ENCODE data around the gene SLC14A1.
A peak's percentile ranks its signal among the peaks of the same experiment; 100 is the strongest.
"Not testable (repeated sequence)": the region's sequence is repeated elsewhere in the genome, so short reads cannot be mapped to it uniquely, and the experiment has no call there.

The SLC14A1 gene

DNA sequence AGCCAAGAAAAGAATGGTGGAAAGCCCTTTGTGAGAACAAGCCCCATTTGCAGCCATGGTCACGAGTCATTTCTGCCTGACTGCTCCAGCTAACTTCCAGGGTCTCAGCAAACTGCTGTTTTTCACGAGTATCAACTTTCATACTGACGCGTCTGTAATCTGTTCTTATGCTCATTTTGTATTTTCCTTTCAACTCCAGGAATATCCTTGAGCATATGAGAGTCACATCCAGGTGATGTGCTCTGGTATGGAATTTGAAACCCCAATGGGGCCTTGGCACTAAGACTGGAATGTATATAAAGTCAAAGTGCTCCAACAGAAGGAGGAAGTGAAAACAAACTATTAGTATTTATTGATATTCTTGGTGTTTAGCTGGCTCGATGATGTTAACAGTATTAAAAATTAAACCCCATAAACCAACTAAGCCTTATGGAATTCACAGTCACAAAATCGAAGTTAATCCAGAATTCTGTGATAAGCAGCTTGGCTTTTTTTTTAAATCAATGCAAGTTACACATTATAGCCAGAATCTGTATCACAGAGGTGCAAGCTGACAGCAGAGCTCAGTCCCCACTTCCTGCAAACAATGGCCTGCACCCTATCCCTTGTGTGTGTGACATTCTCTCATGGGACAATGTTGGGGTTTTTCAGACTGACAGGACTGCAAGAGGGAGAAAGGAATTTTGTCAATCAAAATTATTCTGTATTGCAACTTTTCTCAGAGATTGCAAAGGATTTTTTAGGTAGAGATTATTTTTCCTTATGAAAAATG, 26.1 kb downstream of the SLC14A1 start:
- Mint-ChIP-seq H3K9me3 (no peaks in the 10 kb centered on the region), H3K27ac (peak overlapping the region in 1 of 3 experiments; percentile 45), H3K27me3 (ENCODE audit: low read depth) (peaks cover 10% of the 10 kb centered on the region), H3K4me3 (no peak overlapping the region), H3K36me3 (ENCODE audit: low read depth) (peaks cover 4% of the 10 kb centered on the region), H3K4me1 (peaks cover 15% of the 10 kb centered on the region)
- no peak for TF ChIP-seq CTCF (IDR thresholded peaks at IDR 0.05; ENCODE audit: unreplicated experiment in 3 of 3)

DNA sequence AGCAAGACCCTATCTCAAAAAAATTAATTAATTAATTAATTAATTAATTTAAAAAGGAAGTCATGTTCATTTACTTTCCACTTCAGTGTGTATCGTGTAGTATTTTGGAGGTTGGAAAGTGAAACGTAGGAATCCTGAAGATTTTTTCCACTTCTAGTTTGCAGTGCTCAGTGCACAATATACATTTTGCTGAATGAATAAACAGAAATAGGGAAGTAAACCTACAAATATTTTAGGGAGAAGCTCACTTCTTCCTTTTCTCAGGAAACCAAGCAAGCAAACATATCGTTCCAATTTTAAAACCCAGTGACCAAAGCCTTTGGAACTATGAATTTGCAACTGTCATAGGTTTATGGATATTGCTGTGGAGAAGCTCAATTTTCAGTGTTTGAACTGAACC, 27.8 kb downstream of the SLC14A1 start:
- Mint-ChIP-seq H3K36me3 (ENCODE audit: low read depth) (peaks cover 4% of the 10 kb centered on the region), H3K4me1 (peaks cover 23% of the 10 kb centered on the region), H3K9me3 (no peaks in the 10 kb centered on the region), H3K27me3 (ENCODE audit: low read depth) (peaks cover 11% of the 10 kb centered on the region), H3K27ac (no peak overlapping the region), H3K4me3 (no peak overlapping the region)
- no peak for TF ChIP-seq CTCF (IDR thresholded peaks at IDR 0.05; ENCODE audit: unreplicated experiment in 3 of 3)

DNA sequence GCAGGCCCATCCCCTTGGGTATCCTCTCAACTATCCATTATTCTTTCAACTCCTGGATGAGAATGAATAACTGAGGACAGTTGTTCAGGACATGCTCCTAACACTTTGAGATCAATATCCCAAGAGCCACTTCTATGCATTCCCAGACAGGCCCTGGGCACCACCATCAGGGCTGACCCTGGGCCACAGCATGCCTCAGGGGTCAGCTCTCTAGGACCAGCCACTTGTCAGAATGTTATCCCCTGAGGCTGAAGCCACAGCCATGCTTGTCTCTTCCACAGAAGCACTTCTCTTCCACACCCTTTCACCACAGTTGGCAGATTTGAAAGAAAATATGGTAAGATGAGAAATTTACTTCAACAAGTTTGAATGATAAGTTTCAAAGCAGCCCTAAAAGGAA, 28.7 kb downstream of the SLC14A1 start:
- Mint-ChIP-seq H3K4me1 (peaks cover 23% of the 10 kb centered on the region), H3K36me3 (ENCODE audit: low read depth) (peaks cover 4% of the 10 kb centered on the region), H3K27ac (no peak overlapping the region), H3K27me3 (ENCODE audit: low read depth) (peaks cover 15% of the 10 kb centered on the region), H3K4me3 (no peak overlapping the region), H3K9me3 (no peaks in the 10 kb centered on the region)
- TF ChIP-seq CTCF (IDR thresholded peaks at IDR 0.05; ENCODE audit: unreplicated experiment in 3 of 3), result no peak

DNA sequence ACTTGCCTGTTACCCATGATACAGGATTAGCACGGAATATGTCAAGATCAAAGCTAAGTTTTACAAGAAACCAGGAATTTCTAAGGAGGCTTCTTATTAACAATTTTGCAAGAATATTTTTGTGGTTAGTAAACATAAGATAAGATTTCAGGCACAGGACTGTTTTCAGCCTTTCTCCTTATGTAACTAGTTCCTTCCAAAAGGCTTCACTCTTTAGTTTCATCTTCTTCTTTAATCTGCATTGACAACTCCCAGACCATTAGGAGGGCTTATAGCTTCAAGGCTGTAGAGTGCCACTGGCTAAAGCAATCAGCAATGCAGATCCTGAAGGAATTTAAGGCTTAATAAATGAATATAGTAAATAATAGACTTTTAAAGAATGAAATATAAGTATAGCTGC, 29.3 kb downstream of the SLC14A1 start:
- peaks cover 4% of the 10 kb centered on the region for H3K36me3 Mint-ChIP-seq (ENCODE audit: low read depth)
- H3K4me3 Mint-ChIP-seq, result no peak overlapping the region
- peaks cover 23% of the 10 kb centered on the region for H3K4me1 Mint-ChIP-seq
- H3K27ac Mint-ChIP-seq, result no peak overlapping the region
- peaks cover 17% of the 10 kb centered on the region for H3K27me3 Mint-ChIP-seq (ENCODE audit: low read depth)
- no peak for TF ChIP-seq CTCF (IDR thresholded peaks at IDR 0.05; ENCODE audit: unreplicated experiment in 3 of 3)
- H3K9me3 Mint-ChIP-seq, result no peaks in the 10 kb centered on the region

GRCh38 chr18:45755934-45756333, 32.0 kb downstream of the SLC14A1 start:
- Mint-ChIP-seq H3K36me3 (ENCODE audit: low read depth) (peaks cover 4% of the 10 kb centered on the region), H3K9me3 (no peaks in the 10 kb centered on the region), H3K4me1 (peaks cover 18% of the 10 kb centered on the region), H3K4me3 (peak overlapping the region in 1 of 3 experiments; percentile 5), H3K27me3 (ENCODE audit: low read depth) (peaks cover 17% of the 10 kb centered on the region), H3K27ac (peak overlapping the region; percentile 58 to 80 (median 62))
- no peak for TF ChIP-seq CTCF (IDR thresholded peaks at IDR 0.05; ENCODE audit: unreplicated experiment in 3 of 3)

DNA sequence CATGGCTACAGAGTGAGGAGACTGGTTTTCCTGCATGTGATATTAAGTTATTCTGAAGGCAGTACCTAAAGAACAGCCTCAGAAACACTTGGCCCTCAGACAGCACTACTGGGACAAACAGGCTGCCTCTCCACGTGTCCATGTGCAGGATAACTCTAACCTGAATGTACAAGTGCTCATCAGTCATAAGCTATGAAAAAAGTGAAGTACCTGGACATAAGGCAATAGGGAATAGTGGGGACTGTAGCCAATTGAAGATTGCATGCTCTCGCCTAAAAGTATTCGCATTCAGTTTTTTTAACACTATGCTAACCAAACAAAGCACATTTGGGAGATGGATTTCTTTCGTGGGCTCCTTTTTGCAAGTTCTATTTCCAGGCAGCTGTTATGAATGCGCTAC, 33.0 kb downstream of the SLC14A1 start:
- H3K36me3 Mint-ChIP-seq (ENCODE audit: low read depth), result peaks cover 4% of the 10 kb centered on the region
- no peak overlapping the region for H3K27ac Mint-ChIP-seq
- H3K4me1 Mint-ChIP-seq, result peaks cover 18% of the 10 kb centered on the region
- peaks cover 17% of the 10 kb centered on the region for H3K27me3 Mint-ChIP-seq (ENCODE audit: low read depth)
- no peaks in the 10 kb centered on the region for H3K9me3 Mint-ChIP-seq
- H3K4me3 Mint-ChIP-seq, result no peak overlapping the region
- TF ChIP-seq CTCF (IDR thresholded peaks at IDR 0.05; ENCODE audit: unreplicated experiment in 3 of 3), result no peak

DNA sequence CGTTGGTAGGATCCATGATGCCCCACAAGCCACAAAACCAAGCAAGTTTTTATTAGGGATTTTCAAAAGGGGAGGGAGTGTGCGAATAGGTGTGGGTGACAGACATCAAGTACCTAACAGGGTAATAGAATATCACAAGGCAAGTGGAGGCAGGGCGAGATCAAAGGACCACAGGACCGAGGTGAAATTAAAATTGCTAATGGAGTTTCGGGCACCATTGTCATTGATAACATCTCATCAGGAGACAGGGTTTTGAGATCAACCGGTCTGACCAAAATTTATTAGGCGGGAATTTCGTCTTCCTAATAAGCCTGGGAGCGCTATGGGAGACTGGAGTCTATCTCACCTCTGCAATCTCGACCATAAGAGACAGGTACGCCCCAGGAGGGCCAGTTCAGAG, 33.7 kb downstream of the SLC14A1 start:
- not testable (repeated sequence) for H3K4me3 Mint-ChIP-seq; H3K36me3 Mint-ChIP-seq (ENCODE audit: low read depth); H3K9me3 Mint-ChIP-seq; H3K27ac Mint-ChIP-seq
- peaks cover 18% of the 10 kb centered on the region for H3K4me1 Mint-ChIP-seq
- peaks cover 16% of the 10 kb centered on the region for H3K27me3 Mint-ChIP-seq (ENCODE audit: low read depth)

Data from nephron (organoid).